HG03342 (cell line): ENCODE measurements around the gene C21orf58.

Experiments
- ATAC-seq: cut with Tn5 transposase; IDR thresholded peaks from one replicate; pipeline ENCODE4 v1.9.1; 2021; ENCODE audit warnings: mild to moderate bottlenecking, moderate library complexity; ENCODE audit not compliant: unreplicated experiment

The C21orf58 gene

GRCh38 chr21:46354518-46354917 is 30.8 kb upstream of the C21orf58 start:
- no peak for ATAC-seq

GRCh38 chr21:46354046-46354445 is 30.4 kb upstream of the C21orf58 start:
- ATAC-seq = no peak

GRCh38 chr21:46352913-46353312 is 29.2 kb upstream of the C21orf58 start:
- ATAC-seq = no peak

GRCh38 chr21:46352164-46352515 is 28.5 kb upstream of the C21orf58 start:
- no peak for ATAC-seq

GRCh38 chr21:46351476-46352163 is 27.9 kb upstream of the C21orf58 start:
- no peak for ATAC-seq

GRCh38 chr21:46350981-46351380 is 27.3 kb upstream of the C21orf58 start:
- ATAC-seq = no peak

GRCh38 chr21:46350571-46350970 is 26.9 kb upstream of the C21orf58 start:
- no peak for ATAC-seq

GRCh38 chr21:46349134-46349760 is 25.6 kb upstream of the C21orf58 start:
- no peak for ATAC-seq

- no peak for ATAC-seq
Measured at GRCh38 chr21:46347791-46348381, 24.2 kb upstream of the C21orf58 start.

GRCh38 chr21:46347203-46347550 is 23.5 kb upstream of the C21orf58 start:
- no peak for ATAC-seq

GRCh38 chr21:46346296-46347202 is 22.9 kb upstream of the C21orf58 start:
- no peak for ATAC-seq

GRCh38 chr21:46345861-46346260 is 22.2 kb upstream of the C21orf58 start:
- no peak for ATAC-seq

GRCh38 chr21:46344219-46344915 is 20.7 kb upstream of the C21orf58 start:
- ATAC-seq = no peak

- no peak for ATAC-seq
Measured at GRCh38 chr21:46340998-46341397, 17.3 kb upstream of the C21orf58 start.

- ATAC-seq = no peak
Measured at GRCh38 chr21:46336603-46337002, 12.9 kb upstream of the C21orf58 start.

GRCh38 chr21:46334351-46335140 is 10.9 kb upstream of the C21orf58 start:
- no peak for ATAC-seq

- no peak for ATAC-seq
Measured at GRCh38 chr21:46329796-46330195, 6.1 kb upstream of the C21orf58 start.

GRCh38 chr21:46328151-46328550 is 4.5 kb upstream of the C21orf58 start:
- ATAC-seq = no peak

GRCh38 chr21:46327711-46328110 is 4.0 kb upstream of the C21orf58 start:
- ATAC-seq = no peak

- ATAC-seq = no peak
Measured at GRCh38 chr21:46326110-46326703, 2.5 kb upstream of the C21orf58 start.
